ENCODE data around the gene AGMO. TPM values are rescaled to one million over a fixed set of nuclear protein-coding genes. Genes with fewer than 3 reads are reported as not detected.

AGMO gene
- polyA plus RNA-seq, 1 donor from 2014 or later, result not detected

DNA sequence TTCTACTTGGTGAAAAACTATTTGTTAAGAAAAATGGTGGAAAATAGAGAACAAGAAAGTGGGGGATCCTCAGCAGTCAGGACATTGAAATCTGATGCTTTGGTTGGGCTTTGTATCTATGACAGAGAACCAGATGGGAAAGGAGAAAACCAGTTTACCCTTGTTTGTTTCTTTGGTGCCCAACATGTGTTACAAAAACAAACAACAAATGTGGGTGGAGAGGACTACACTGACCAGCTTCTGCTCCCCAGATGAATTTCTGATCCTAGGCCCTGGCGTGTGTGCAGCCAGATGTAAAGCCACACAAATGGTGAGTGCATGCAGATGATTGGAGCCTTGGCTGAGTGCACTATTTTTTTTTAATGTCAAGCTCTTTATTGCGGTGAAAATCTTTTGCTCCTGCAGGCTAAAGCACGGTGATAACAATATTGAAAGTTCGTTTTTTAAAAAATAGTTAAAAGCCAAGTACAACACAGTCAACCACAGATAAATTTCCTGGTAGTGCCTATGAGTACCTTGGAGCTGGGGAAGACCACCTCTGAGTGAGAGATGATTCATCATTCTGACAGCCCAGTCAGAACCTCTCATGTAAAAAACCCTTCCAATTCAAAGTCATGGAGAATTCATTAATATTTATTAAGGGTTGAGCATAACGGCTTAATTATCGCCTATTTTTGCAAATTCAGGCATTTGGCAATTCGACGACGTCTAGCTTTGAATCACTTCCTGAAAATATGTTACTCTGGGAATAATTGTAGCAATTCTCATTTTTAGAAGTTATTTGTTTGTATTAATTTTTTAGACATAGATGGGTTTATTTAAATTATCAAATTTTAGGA is 163.7 kb downstream of the AGMO start:
- H2AFZ ChIP-seq (ENCODE audit: low read depth, low read length), result no peak overlapping the region
- no peak for TF ChIP-seq EP300 (conservative IDR thresholded peaks at IDR 0.05; ENCODE audit: poor library complexity, severe bottlenecking)
- no peak for TF ChIP-seq TAF1 (IDR thresholded peaks at IDR 0.05; ENCODE audit: low read depth)
- no peak for TF ChIP-seq EZH2 (IDR thresholded peaks at IDR 0.05; ENCODE audit: borderline replicate concordance, insufficient read depth, low read length, poor library complexity, severe bottlenecking)
- TF ChIP-seq POLR2AphosphoS5 (IDR thresholded peaks at IDR 0.05), result no peak
- TF ChIP-seq, protein P1, sequence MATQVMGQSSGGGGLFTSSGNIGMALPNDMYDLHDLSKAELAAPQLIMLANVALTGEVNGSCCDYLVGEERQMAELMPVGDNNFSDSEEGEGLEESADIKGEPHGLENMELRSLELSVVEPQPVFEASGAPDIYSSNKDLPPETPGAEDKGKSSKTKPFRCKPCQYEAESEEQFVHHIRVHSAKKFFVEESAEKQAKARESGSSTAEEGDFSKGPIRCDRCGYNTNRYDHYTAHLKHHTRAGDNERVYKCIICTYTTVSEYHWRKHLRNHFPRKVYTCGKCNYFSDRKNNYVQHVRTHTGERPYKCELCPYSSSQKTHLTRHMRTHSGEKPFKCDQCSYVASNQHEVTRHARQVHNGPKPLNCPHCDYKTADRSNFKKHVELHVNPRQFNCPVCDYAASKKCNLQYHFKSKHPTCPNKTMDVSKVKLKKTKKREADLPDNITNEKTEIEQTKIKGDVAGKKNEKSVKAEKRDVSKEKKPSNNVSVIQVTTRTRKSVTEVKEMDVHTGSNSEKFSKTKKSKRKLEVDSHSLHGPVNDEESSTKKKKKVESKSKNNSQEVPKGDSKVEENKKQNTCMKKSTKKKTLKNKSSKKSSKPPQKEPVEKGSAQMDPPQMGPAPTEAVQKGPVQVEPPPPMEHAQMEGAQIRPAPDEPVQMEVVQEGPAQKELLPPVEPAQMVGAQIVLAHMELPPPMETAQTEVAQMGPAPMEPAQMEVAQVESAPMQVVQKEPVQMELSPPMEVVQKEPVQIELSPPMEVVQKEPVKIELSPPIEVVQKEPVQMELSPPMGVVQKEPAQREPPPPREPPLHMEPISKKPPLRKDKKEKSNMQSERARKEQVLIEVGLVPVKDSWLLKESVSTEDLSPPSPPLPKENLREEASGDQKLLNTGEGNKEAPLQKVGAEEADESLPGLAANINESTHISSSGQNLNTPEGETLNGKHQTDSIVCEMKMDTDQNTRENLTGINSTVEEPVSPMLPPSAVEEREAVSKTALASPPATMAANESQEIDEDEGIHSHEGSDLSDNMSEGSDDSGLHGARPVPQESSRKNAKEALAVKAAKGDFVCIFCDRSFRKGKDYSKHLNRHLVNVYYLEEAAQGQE (IDR thresholded peaks at IDR 0.05; ENCODE audit: borderline replicate concordance), result no peak
- no peak for TF ChIP-seq MXI1 (conservative IDR thresholded peaks at IDR 0.05; ENCODE audit: poor library complexity, severe bottlenecking)
- no peak for TF ChIP-seq CTCF (IDR thresholded peaks at IDR 0.05; ENCODE audit: poor library complexity, severe bottlenecking)
- no peak for TF ChIP-seq SMC3 (conservative IDR thresholded peaks at IDR 0.05; ENCODE audit: poor library complexity)
- TF ChIP-seq RAD21 (conservative IDR thresholded peaks at IDR 0.05), result no peak
- H3K9ac ChIP-seq (ENCODE audit: low read length), result no peak overlapping the region
- no peaks in the 10 kb centered on the region for H3K79me2 ChIP-seq (replicated peaks; ENCODE audit: insufficient read depth, low read length)
- H3F3A ChIP-seq (ENCODE audit: insufficient read depth, low read length, poor library complexity, severe bottlenecking), result no peaks in the 10 kb centered on the region
- no peak overlapping the region for H3K27ac ChIP-seq (ENCODE audit: low read length)
- no peaks in the 10 kb centered on the region for H3K9me2 ChIP-seq (ENCODE audit: insufficient read depth, low read length)
- H3K36me3 ChIP-seq (ENCODE audit: insufficient read depth, low read length), result no peaks in the 10 kb centered on the region
- H3K4me3 ChIP-seq (ENCODE audit: low read length), result no peak overlapping the region
- no peaks in the 10 kb centered on the region for H4K20me1 ChIP-seq (ENCODE audit: insufficient read depth)
- no peaks in the 10 kb centered on the region for H3K27me3 ChIP-seq (ENCODE audit: insufficient read depth, low read depth, low read length)
- no peak overlapping the region for H3K4me2 ChIP-seq (ENCODE audit: low read length)
- no peaks in the 10 kb centered on the region for H3K9me3 ChIP-seq (ENCODE audit: low read length)

DNA sequence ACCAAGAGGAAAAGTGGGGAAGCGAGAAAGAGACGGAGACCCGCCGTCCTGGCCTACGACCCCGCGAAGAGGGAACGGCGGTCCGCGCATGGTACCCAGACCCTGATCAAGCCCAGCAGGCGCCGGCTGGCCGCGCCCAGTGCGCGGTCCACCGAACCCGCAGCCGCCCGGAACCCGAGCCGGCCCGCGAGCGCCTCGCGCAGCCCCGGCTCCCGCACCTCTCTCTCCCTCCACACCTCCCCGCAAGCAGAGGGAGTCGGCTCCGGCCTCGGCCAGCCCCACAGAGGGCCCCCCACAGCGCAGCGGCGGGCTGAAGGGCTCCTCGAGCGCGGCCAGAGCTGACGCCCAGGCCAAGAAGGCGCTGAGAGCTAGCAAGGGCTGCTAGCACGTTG is 164.7 kb downstream of the AGMO start:
- no peaks in the 10 kb centered on the region for H3K9me2 ChIP-seq (ENCODE audit: insufficient read depth, low read length)
- H3K27ac ChIP-seq (ENCODE audit: low read length), result no peak overlapping the region
- no peak overlapping the region for H3K9ac ChIP-seq (ENCODE audit: low read length)
- H3K4me3 ChIP-seq (ENCODE audit: low read length), result no peak overlapping the region
- H3K79me2 ChIP-seq (replicated peaks; ENCODE audit: insufficient read depth, low read length), result no peaks in the 10 kb centered on the region
- H2AFZ ChIP-seq (ENCODE audit: low read depth, low read length), result no peak overlapping the region
- no peaks in the 10 kb centered on the region for H3K27me3 ChIP-seq (ENCODE audit: insufficient read depth, low read depth, low read length)
- TF ChIP-seq, protein P1 (IDR thresholded peaks at IDR 0.05; ENCODE audit: borderline replicate concordance), result no peak
- TF ChIP-seq MXI1 (conservative IDR thresholded peaks at IDR 0.05; ENCODE audit: poor library complexity, severe bottlenecking), result no peak
- no peak for TF ChIP-seq CTCF (IDR thresholded peaks at IDR 0.05; ENCODE audit: poor library complexity, severe bottlenecking)
- TF ChIP-seq EP300 (conservative IDR thresholded peaks at IDR 0.05; ENCODE audit: poor library complexity, severe bottlenecking), result no peak
- no peak for TF ChIP-seq SMC3 (conservative IDR thresholded peaks at IDR 0.05; ENCODE audit: poor library complexity)
- TF ChIP-seq TAF1 (IDR thresholded peaks at IDR 0.05; ENCODE audit: low read depth), result no peak
- no peak for TF ChIP-seq RAD21 (conservative IDR thresholded peaks at IDR 0.05)
- no peak for TF ChIP-seq EZH2 (IDR thresholded peaks at IDR 0.05; ENCODE audit: borderline replicate concordance, insufficient read depth, low read length, poor library complexity, severe bottlenecking)
- no peak for TF ChIP-seq POLR2AphosphoS5 (IDR thresholded peaks at IDR 0.05)
- no peaks in the 10 kb centered on the region for H3K36me3 ChIP-seq (ENCODE audit: insufficient read depth, low read length)
- H3K9me3 ChIP-seq (ENCODE audit: low read length), result no peaks in the 10 kb centered on the region
- no peaks in the 10 kb centered on the region for H3F3A ChIP-seq (ENCODE audit: insufficient read depth, low read length, poor library complexity, severe bottlenecking)
- H4K20me1 ChIP-seq (ENCODE audit: insufficient read depth), result no peaks in the 10 kb centered on the region
- H3K4me2 ChIP-seq (ENCODE audit: low read length), result no peak overlapping the region

Data from neural cell (in vitro differentiated cells).